Hematopoietic multipotent progenitor cell (in vitro differentiated cells): ENCODE measurements around the gene NKAP. TPM values are rescaled to one million over a fixed set of nuclear protein-coding genes. Genes with fewer than 3 reads are reported as not detected.

ENCODE experiments used
- total RNA-seq: library from RNA; depleted of rRNA; stranded (reverse); fragments of >200 nt; gene quantifications from one replicate; pipeline ENCODE4 v1.2.3, GENCODE V29; 2012

The NKAP gene
- total RNA-seq, 1 donor: 3.2 TPM

Other genes with a start within 250 kb of the NKAP start
- gene SOWAHD, start 185.2 kb downstream of the NKAP start, total RNA-seq: 3.5 TPM
- gene RPL39, start 152.1 kb downstream of the NKAP start, total RNA-seq: 1,963 TPM
- gene UPF3B, start 90.8 kb downstream of the NKAP start, total RNA-seq: 1.3 TPM
- 19.7 TPM for gene RNF113A, start 72.0 kb downstream of the NKAP start, total RNA-seq
- 11.6 TPM for gene NDUFA1, start 71.9 kb downstream of the NKAP start, total RNA-seq
- not detected for gene AKAP14, start 47.9 kb downstream of the NKAP start, total RNA-seq
- not detected for gene RHOXF2B, start 133.9 kb upstream of the NKAP start, total RNA-seq
- gene RHOXF1, start 172.2 kb upstream of the NKAP start, total RNA-seq: not detected
- gene RHOXF2, start 214.9 kb upstream of the NKAP start, total RNA-seq: not detected